Measurements from ENCODE around the gene SSBP1.

- TF ChIP-seq ARNTL (CRISPR knock-in tag; IDR thresholded peaks at IDR 0.05; ENCODE audit: borderline replicate concordance, low read depth) (no peak), BACH2 (CRISPR knock-in tag; IDR thresholded peaks at IDR 0.05; ENCODE audit: borderline replicate concordance) (no peak), TOX (CRISPR knock-in tag; IDR thresholded peaks at IDR 0.05; ENCODE audit: borderline replicate concordance) (no peak), CREB5 (CRISPR knock-in tag; IDR thresholded peaks at IDR 0.05; ENCODE audit: low read depth) (no peak), ZC3H10 (CRISPR knock-in tag; IDR thresholded peaks at IDR 0.05) (no peak), PATZ1 (CRISPR knock-in tag; IDR thresholded peaks at IDR 0.05; ENCODE audit: borderline replicate concordance) (no peak), PPARA (CRISPR knock-in tag; IDR thresholded peaks at IDR 0.05; ENCODE audit: borderline replicate concordance) (no peak)
Measured at GRCh38 chr7:141709749-141710148, 28.4 kb upstream of the SSBP1 start.

All from SK-N-SH treated with all-trans-retinoic acid at 6 μM for 48 hours (cell line).